Lower lobe of right lung (tissue), 2 donors: ENCODE results near the gene TAF1C. TPM values are rescaled to one million over a fixed set of nuclear protein-coding genes. Genes with fewer than 3 reads are reported as not detected.
A peak's percentile ranks its signal among the peaks of the same experiment; 100 is the strongest.
"Not testable (repeated sequence)": the region's sequence is repeated elsewhere in the genome, so short reads cannot be mapped to it uniquely, and the experiment has no call there.

Source experiments
- ATAC-seq, 2 donors: fragments of 200-7000 bp; cut with Tn5 transposase; one replicate each; pipeline ENCODE4 v1.9.1; 2020 to 2022; ENCODE audit warnings: mild to moderate bottlenecking in 2 of 2, moderate library complexity in 2 of 2
- DNase-seq: peaks from one replicate; pipeline ENCODE4 v3.0.0-alpha.2; 2020
- H3K27ac ChIP-seq: fragments of 200-600 bp; one replicate; pipeline ENCODE4 v1.8.0; 2022
- H3K27me3 ChIP-seq: fragments of 200-600 bp; one replicate; pipeline ENCODE4 v1.8.0; 2022; ENCODE audit warnings: low read depth
- H3K36me3 ChIP-seq: fragments of 200-600 bp; one replicate; pipeline ENCODE4 v1.8.0; 2022; ENCODE audit warnings: mild to moderate bottlenecking
- H3K4me1 ChIP-seq: fragments of 200-600 bp; one replicate; pipeline ENCODE4 v1.8.0; 2022
- H3K4me3 ChIP-seq: fragments of 200-600 bp; one replicate; pipeline ENCODE4 v1.8.0; 2022; ENCODE audit warnings: mild to moderate bottlenecking
- H3K9me3 ChIP-seq: fragments of 200-600 bp; one replicate; pipeline ENCODE4 v1.8.0; 2022
- intact Hi-C: fragments of 100-400 bp; cut with DNase I; formaldehyde crosslinking; loops from one replicate; pipeline ENCODE4 v1.11.0; 2022
- total RNA-seq: library from RNA; stranded (reverse); fragmentation: NEBNext Ultra II Directional; extraction: Animal tissue kit (Norgen Biotek cat#: 25700); gene quantifications from one replicate; pipeline ENCODE4 v1.2.1, GENCODE V29; 2021
- TF ChIP-seq, protein P1 (sequence below): fragments of 200-600 bp; IDR thresholded peaks from one replicate; pipeline ENCODE4 v1.8.0; 2022; ENCODE audit warnings: antibody characterized with exemption, mild to moderate bottlenecking
- donor health status: DM: no; HTN: yes; CAD: no; lungs with severe emphysema.

TAF1C gene
- total RNA-seq, 1 donor from 2014 or later, result 60.6 TPM

GRCh38 chr16:84218176-84218823 is 31.4 kb upstream of the TAF1C start:
- no peak for ATAC-seq
- H3K9me3 ChIP-seq, result no peaks in the 10 kb centered on the region

DNA sequence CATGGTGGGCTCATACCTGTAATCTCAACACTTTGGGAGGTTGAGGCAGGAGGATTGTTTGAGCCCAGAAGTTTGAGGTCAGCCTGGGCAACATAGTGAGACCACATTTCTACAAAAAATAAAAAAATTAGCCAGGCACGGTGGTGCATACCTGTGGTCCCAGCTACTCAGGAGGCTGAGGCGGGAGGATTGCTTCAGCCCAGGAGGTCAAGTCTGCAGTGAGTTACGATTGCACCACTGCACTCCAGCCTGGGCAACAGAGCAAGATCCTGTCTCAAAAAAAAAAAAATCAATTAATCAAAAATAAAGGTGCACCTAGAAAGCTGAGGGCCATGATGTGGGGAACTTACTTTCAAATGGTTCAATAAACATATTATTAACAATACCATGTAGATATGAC is 29.3 kb upstream of the TAF1C start:
- H3K36me3 ChIP-seq, H3K4me1 ChIP-seq, H3K9me3 ChIP-seq, H3K4me3 ChIP-seq, DNase-seq, intact Hi-C loops, ATAC-seq, H3K27me3 ChIP-seq, H3K27ac ChIP-seq: not testable (repeated sequence)

More at GRCh38 chr16:84218176-84218823, 31.4 kb upstream of the TAF1C start:
- Histone ChIP-seq H3K27ac (no peak overlapping the region), H3K4me1 (no peaks in the 10 kb centered on the region), H3K27me3 (no peaks in the 10 kb centered on the region), H3K36me3 (no peaks in the 10 kb centered on the region), H3K4me3 (no peak overlapping the region)
- DNase-seq, result no peak
- intact Hi-C loops, result no loop called here
- TF ChIP-seq, protein P1, sequence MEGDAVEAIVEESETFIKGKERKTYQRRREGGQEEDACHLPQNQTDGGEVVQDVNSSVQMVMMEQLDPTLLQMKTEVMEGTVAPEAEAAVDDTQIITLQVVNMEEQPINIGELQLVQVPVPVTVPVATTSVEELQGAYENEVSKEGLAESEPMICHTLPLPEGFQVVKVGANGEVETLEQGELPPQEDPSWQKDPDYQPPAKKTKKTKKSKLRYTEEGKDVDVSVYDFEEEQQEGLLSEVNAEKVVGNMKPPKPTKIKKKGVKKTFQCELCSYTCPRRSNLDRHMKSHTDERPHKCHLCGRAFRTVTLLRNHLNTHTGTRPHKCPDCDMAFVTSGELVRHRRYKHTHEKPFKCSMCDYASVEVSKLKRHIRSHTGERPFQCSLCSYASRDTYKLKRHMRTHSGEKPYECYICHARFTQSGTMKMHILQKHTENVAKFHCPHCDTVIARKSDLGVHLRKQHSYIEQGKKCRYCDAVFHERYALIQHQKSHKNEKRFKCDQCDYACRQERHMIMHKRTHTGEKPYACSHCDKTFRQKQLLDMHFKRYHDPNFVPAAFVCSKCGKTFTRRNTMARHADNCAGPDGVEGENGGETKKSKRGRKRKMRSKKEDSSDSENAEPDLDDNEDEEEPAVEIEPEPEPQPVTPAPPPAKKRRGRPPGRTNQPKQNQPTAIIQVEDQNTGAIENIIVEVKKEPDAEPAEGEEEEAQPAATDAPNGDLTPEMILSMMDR, result no peak

DNA sequence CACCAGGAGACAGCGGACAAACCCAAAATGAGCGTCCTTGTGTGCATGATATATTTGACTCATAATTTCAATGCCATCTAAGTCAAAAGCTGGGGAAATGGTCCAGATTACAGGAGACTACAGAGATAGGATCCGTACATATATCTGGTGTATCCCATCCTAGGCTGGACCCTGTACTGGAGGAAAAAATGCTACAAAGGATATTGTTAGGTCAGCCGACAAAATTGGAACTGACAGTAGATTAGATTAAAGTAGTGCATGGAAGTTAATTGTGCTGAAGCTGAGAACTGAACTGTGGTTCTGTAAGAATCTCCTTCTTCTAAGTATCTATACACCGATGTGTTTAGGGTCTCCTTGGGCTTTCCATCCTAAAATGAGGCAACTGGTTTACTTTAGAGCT is 28.7 kb upstream of the TAF1C start:
- intact Hi-C loops, result no loop called here
- no peak overlapping the region for H3K4me3 ChIP-seq
- TF ChIP-seq, protein P1, result no peak

GRCh38 chr16:84214451-84215066 is 27.7 kb upstream of the TAF1C start:
- Histone ChIP-seq H3K4me3 (no peak overlapping the region), H3K9me3 (no peaks in the 10 kb centered on the region), H3K36me3 (no peaks in the 10 kb centered on the region), H3K27me3 (no peaks in the 10 kb centered on the region), H3K27ac (no peak overlapping the region), H3K4me1 (no peaks in the 10 kb centered on the region)
- ATAC-seq (peak in 1 of 2 donors; percentile 15), DNase-seq (no peak)
- TF ChIP-seq, protein P1, result no peak
- intact Hi-C loops, result no loop called here

More for the DNA sequence above, 28.7 kb upstream of the TAF1C start:
- Histone ChIP-seq H3K36me3 (no peaks in the 10 kb centered on the region), H3K9me3 (no peaks in the 10 kb centered on the region), H3K27me3 (no peaks in the 10 kb centered on the region), H3K27ac (no peak overlapping the region), H3K4me1 (no peaks in the 10 kb centered on the region)
- ATAC-seq (no peak), DNase-seq (no peak)

- Histone ChIP-seq H3K9me3 (no peaks in the 10 kb centered on the region), H3K4me1 (no peaks in the 10 kb centered on the region), H3K27me3 (no peaks in the 10 kb centered on the region), H3K36me3 (no peaks in the 10 kb centered on the region), H3K27ac (no peak overlapping the region), H3K4me3 (no peak overlapping the region)
- intact Hi-C loops, result no loop called here
- TF ChIP-seq, protein P1, result no peak
- DNase-seq, result no peak
- ATAC-seq, result no peak
Measured at GRCh38 chr16:84212631-84213030, 25.8 kb upstream of the TAF1C start.

- intact Hi-C loops, result no loop called here
Measured at GRCh38 chr16:84212154-84212553, 25.3 kb upstream of the TAF1C start.

More at GRCh38 chr16:84212154-84212553, 25.3 kb upstream of the TAF1C start:
- TF ChIP-seq, protein P1, result no peak
- H3K4me3 ChIP-seq, result no peak overlapping the region
- no peak overlapping the region for H3K27ac ChIP-seq
- no peaks in the 10 kb centered on the region for H3K36me3 ChIP-seq
- ATAC-seq (no peak), DNase-seq (no peak)
- H3K9me3 ChIP-seq, result no peaks in the 10 kb centered on the region
- H3K27me3 ChIP-seq, result no peaks in the 10 kb centered on the region
- H3K4me1 ChIP-seq, result no peaks in the 10 kb centered on the region
